ENCODE data around the gene PRR12.

DNA sequence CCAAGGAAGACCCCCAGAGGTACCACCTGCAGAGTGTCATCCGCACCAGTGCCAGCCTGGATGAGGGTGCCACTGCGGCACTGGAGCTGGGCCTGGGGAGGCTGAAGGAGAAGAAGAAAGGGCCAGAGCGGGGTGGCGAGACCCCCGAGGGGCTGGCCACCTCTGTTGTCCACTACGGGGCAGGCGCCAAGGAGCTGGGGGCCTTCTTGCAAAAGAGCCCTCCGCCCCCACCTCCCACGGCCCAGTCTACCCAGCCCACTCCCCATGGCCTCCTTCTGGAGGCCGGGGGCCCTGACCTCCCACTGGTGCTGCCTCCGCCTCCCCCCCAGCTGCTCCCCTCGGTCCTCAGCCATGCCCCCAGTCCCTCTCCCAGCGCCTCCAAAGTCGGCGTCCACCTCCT is 5.4 kb downstream of the PRR12 start:
- TF ChIP-seq, protein P1, sequence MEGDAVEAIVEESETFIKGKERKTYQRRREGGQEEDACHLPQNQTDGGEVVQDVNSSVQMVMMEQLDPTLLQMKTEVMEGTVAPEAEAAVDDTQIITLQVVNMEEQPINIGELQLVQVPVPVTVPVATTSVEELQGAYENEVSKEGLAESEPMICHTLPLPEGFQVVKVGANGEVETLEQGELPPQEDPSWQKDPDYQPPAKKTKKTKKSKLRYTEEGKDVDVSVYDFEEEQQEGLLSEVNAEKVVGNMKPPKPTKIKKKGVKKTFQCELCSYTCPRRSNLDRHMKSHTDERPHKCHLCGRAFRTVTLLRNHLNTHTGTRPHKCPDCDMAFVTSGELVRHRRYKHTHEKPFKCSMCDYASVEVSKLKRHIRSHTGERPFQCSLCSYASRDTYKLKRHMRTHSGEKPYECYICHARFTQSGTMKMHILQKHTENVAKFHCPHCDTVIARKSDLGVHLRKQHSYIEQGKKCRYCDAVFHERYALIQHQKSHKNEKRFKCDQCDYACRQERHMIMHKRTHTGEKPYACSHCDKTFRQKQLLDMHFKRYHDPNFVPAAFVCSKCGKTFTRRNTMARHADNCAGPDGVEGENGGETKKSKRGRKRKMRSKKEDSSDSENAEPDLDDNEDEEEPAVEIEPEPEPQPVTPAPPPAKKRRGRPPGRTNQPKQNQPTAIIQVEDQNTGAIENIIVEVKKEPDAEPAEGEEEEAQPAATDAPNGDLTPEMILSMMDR (IDR thresholded peaks at IDR 0.05), result no peak
- TF ChIP-seq POLR2A (IDR thresholded peaks at IDR 0.05), result no peak
